Gastroesophageal sphincter (tissue), 4 donors: ENCODE results near the gene POMT1. TPM values are rescaled to one million over a fixed set of nuclear protein-coding genes. Genes with fewer than 3 reads are reported as not detected.

Experiments used
- ATAC-seq: fragments of 150-250 bp; one replicate; pipeline ENCODE4 v1.9.1; 2016; ENCODE audit warnings: mild to moderate bottlenecking, moderate library complexity
- H3K27ac ChIP-seq, 4 donors: fragments of 200-600 bp; sonication (generic) in 3 of 4; 1 replicate in 3 of 4; 2 replicates in 1 of 4; pipeline ENCODE4 v1.5.1; 2016 to 2019
- H3K27me3 ChIP-seq: fragments of 200-600 bp; sonication (generic); one replicate; pipeline ENCODE4 v1.5.1; 2019
- H3K36me3 ChIP-seq, 2 donors: fragments of 200-600 bp; sonication (generic); one replicate each; pipeline ENCODE4 v1.5.1; 2019; ENCODE audit warnings: control low read depth in 1 of 2
- H3K4me1 ChIP-seq, 3 donors: fragments of 200-600 bp; sonication (generic); 1 replicate in 2 of 3; 2 replicates in 1 of 3; pipeline ENCODE4 v1.5.1; 2016 to 2019; ENCODE audit warnings: control low read depth in 2 of 3
- H3K4me3 ChIP-seq, 2 donors: fragments of 200-600 bp; sonication (generic); one replicate each; pipeline ENCODE4 v1.5.1; 2019; ENCODE audit warnings: mild to moderate bottlenecking in 1 of 2, moderate library complexity in 1 of 2
- H3K9me3 ChIP-seq, 3 donors: fragments of 200-600 bp; sonication (generic); one replicate each; pipeline ENCODE4 v1.5.1; 2017 to 2019; ENCODE audit warnings: control low read depth in 2 of 3
- EP300 ChIP-seq: sonication (generic); formaldehyde crosslinking; IDR thresholded peaks from one replicate; pipeline ENCODE4 v1.6.1; 2017; ENCODE audit warnings: antibody characterized with exemption, mild to moderate bottlenecking
- POLR2A ChIP-seq, 2 donors: fragments of 450-650 bp; IDR thresholded peaks; one replicate each; pipeline ENCODE4 v1.6.1; 2017; ENCODE audit warnings: antibody characterized with exemption in 2 of 2, mild to moderate bottlenecking in 2 of 2, moderate library complexity in 1 of 2
- POLR2AphosphoS5 ChIP-seq: sonication (generic); formaldehyde crosslinking; IDR thresholded peaks from one replicate; pipeline ENCODE4 v1.6.1; 2017; ENCODE audit warnings: antibody characterized with exemption
- WGBS, 2 donors: methylation state at CpG; one replicate each; pipeline ENCODE4 v1.1.5; 2018; ENCODE audit warnings: low coverage in 1 of 2; 5-methylcytosine and 5-hydroxymethylcytosine counted together
- total RNA-seq, 4 donors: library from RNA; depleted of rRNA; stranded (reverse); fragments of >200 nt; gene quantifications; one replicate each; pipeline ENCODE4 v1.1.0, GENCODE V29; 2016
- TF ChIP-seq, protein P1 (sequence below), 4 experiments: fragments of 200-600 bp in 2 of 4; fragments of 450-650 bp in 2 of 4; sonication (generic) in 1 of 4; IDR thresholded peaks; one replicate each; pipeline ENCODE4 v1.5.1; 2017 to 2019; ENCODE audit warnings: antibody characterized with exemption in 4 of 4, mild to moderate bottlenecking in 2 of 4, moderate library complexity in 2 of 4

POMT1 gene
- total RNA-seq, 4 donors from 2014 or later: 19.9 to 39.7 (median 26.6) TPM

DNA sequence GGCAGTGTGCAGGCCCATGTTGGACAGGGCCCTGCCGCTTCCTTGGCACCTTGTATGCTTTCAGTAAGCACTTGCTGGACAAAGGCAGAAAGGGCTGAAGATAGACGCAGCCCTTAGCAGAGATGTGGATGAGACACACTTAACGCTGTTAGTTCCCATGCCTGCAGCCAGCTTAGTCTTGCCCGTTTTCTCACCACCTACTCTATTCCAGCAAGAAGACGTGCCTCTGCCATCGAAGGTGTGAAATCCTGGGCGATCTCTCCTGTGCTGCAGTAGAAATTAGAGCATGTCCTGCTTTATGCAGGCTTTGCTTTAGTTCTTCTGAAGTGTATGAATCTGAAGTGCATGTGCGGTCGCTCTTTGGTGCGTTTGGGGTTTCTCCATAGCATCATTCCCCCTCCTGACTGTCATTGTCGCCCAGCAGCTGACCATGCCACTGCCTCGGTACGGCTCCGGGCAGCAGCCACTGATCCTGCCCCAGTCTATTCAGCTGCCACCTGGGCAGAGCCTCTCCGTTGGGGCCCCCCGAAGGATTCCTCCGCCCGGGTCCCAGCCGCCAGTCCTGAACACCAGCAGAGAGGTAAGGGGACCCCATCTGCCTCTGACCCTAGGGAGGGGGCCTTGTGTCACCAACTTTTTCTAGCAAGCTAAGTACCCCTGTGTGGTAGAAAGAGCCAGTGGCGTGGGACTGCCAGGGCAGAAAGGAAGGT is 11.6 kb upstream of the POMT1 start:
- Histone ChIP-seq H3K4me3 (no peak overlapping the region), H3K36me3 (peaks cover 0 to 100% of the 10 kb centered on the region in 2 donors), H3K4me1 (peaks cover 0 to 15% (median 0%) of the 10 kb centered on the region in 3 donors), H3K27me3 (no peaks in the 10 kb centered on the region), H3K27ac (no peak overlapping the region), H3K9me3 (no peaks in the 10 kb centered on the region)
- TF ChIP-seq POLR2AphosphoS5: no peak
- ATAC-seq: no peak
- WGBS, 2 donors: 87 to 94% methylated on average over 4 to 6 of the region's 20 CpGs

DNA sequence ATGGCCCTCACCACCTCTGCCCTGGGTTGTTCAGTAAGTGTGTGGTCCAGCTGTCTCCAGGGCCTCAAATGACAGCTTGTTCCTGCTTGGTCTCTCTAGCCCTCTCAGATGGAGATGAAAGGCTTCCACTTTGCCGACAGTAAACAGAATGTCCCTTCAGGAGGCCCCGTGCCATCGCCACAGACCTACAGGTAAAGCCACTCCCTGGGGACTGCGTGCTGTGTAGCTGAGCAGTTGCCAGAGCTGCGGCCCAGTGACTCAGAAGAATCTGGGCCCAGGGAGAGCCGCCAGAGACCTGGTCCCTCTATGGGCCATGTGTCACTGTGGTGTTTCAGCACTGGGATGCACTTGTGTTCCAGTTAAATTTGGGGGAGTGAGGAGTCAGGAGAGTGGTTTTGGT is 10.6 kb upstream of the POMT1 start:
- Histone ChIP-seq H3K27ac (no peak overlapping the region), H3K9me3 (no peaks in the 10 kb centered on the region), H3K36me3 (peaks cover 0 to 100% of the 10 kb centered on the region in 2 donors), H3K4me3 (no peak overlapping the region), H3K4me1 (peaks cover 0 to 6% (median 0%) of the 10 kb centered on the region in 3 donors), H3K27me3 (no peaks in the 10 kb centered on the region)
- WGBS, 2 donors: no CpG with 5 or more reads among the region's 6 CpGs
- TF ChIP-seq POLR2A (IDR thresholded peaks at IDR 0.05) (no peak), EP300 (no peak), POLR2AphosphoS5 (no peak)
- TF ChIP-seq, protein P1, sequence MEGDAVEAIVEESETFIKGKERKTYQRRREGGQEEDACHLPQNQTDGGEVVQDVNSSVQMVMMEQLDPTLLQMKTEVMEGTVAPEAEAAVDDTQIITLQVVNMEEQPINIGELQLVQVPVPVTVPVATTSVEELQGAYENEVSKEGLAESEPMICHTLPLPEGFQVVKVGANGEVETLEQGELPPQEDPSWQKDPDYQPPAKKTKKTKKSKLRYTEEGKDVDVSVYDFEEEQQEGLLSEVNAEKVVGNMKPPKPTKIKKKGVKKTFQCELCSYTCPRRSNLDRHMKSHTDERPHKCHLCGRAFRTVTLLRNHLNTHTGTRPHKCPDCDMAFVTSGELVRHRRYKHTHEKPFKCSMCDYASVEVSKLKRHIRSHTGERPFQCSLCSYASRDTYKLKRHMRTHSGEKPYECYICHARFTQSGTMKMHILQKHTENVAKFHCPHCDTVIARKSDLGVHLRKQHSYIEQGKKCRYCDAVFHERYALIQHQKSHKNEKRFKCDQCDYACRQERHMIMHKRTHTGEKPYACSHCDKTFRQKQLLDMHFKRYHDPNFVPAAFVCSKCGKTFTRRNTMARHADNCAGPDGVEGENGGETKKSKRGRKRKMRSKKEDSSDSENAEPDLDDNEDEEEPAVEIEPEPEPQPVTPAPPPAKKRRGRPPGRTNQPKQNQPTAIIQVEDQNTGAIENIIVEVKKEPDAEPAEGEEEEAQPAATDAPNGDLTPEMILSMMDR (IDR thresholded peaks at IDR 0.05): no peak
- no peak for ATAC-seq

DNA sequence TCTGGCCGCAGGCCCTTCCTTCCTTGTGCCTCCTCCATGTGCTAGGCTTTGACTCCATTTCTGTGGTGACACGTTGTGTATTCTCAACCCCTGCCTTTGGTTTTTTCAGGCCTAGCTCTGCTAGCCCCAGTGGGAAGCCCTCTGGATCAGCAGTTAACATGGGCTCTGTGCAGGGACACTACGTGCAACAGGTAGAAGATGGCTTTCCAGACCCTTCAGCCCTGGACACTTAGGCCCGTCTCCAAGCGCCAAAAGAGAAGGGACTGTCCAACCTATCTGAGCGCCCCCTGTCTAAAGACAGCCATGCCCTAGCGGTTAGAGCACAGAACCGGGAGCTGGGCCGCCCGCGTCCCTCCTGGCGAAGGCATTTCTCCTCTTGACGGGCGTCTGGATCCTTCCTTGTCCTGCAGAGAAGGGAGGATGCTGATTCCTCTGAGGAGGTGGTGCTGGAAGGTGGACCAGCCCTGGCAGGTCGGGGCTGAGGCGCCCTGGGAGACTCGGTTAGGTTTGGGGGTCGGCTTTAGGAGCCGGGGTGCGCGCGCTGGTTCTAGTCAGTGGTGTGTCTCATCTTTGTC is 8.3 kb upstream of the POMT1 start:
- no peaks in the 10 kb centered on the region for H3K9me3 ChIP-seq
- H3K36me3 ChIP-seq: peaks cover 0 to 100% of the 10 kb centered on the region in 2 donors
- no peak overlapping the region for H3K4me3 ChIP-seq
- TF ChIP-seq POLR2AphosphoS5 (no peak), POLR2A (IDR thresholded peaks at IDR 0.05) (no peak), EP300 (no peak)
- TF ChIP-seq, protein P1 (IDR thresholded peaks at IDR 0.05): no peak
- WGBS, 2 donors: no CpG with 5 or more reads among the region's 22 CpGs
- H3K27ac ChIP-seq: no peak overlapping the region
- no peaks in the 10 kb centered on the region for H3K4me1 ChIP-seq
- ATAC-seq: no peak
- H3K27me3 ChIP-seq: no peaks in the 10 kb centered on the region

DNA sequence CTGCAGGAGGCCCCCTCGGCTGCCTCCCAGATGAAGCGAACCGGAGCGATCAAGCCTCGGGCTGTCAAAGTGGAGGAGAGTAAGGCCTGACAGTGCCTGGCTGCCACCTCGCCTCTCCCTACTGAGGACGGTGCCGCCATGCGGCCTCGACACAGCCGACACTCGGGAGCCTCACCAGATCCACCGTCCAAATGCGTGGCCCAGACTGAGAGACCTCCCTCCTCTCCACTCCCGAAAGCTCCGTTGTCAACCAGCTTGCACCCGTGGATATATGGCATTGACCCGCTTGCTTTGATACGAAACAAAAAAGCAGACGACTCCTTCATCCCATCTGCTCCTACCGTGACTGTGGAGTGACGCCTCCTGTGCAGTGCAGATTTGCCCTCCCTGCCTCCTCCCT is 6.9 kb upstream of the POMT1 start:
- Histone ChIP-seq H3K4me1 (no peaks in the 10 kb centered on the region), H3K27ac (no peak overlapping the region), H3K36me3 (peaks cover 0 to 99% of the 10 kb centered on the region in 2 donors), H3K4me3 (no peak overlapping the region), H3K9me3 (no peaks in the 10 kb centered on the region), H3K27me3 (no peaks in the 10 kb centered on the region)
- no peak for ATAC-seq
- TF ChIP-seq POLR2AphosphoS5 (no peak), EP300 (no peak), POLR2A (IDR thresholded peaks at IDR 0.05) (no peak)
- TF ChIP-seq, protein P1 (IDR thresholded peaks at IDR 0.05): no peak
- 77% methylated on average over 8 of the region's 22 CpGs; no CpG with 5 or more reads in 1 of the 2 donors for WGBS, 2 donors

DNA sequence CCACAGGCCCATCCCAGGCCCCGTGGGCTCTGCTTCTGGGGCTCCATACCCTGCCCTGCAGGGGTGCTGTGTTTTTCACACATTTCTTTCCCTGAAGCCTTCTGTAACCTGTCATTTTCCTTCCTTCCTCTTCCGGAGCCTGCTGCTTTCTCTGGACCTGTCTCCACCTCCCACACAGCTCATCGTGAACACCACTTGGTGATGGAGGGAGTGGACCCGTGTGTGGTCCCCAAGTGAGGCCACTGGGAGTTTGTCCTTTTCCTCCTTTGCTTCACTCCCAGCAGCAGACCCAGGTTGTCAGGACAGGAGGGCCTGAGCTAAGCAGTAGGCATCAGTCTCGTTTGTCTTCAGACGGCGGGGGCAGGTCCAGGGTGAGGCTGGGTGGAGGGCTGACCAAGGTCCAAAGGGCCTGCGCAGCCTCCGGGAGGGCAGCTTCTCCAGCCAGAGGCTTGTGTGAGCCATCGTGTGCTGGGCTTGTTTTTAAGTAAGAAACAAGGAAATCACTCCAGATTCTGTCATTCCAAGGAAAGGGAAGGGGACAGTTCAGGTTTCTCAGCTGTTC is 5.8 kb upstream of the POMT1 start:
- 47 to 63% methylated on average over 3 of the region's 10 CpGs for WGBS, 2 donors
- no peak overlapping the region for H3K4me3 ChIP-seq
- no peak for ATAC-seq
- H3K4me1 ChIP-seq: peaks cover 0 to 9% (median 4%) of the 10 kb centered on the region in 3 donors
- no peak for TF ChIP-seq EP300
- TF ChIP-seq, protein P1 (IDR thresholded peaks at IDR 0.05): no peak
- H3K36me3 ChIP-seq: peaks cover 0 to 90% of the 10 kb centered on the region in 2 donors
- H3K27ac ChIP-seq: peak overlapping the region in 1 of 4 donors; percentile 9
- no peaks in the 10 kb centered on the region for H3K9me3 ChIP-seq
- H3K27me3 ChIP-seq: no peaks in the 10 kb centered on the region
